CD14-positive monocyte (primary cell): ENCODE results near the gene R3HDM4. TPM values are rescaled to one million over a fixed set of nuclear protein-coding genes. Genes with fewer than 3 reads are reported as not detected.
A peak's percentile ranks its signal among the peaks of the same experiment; 100 is the strongest.

Experiments
- DNase-seq, 3 donors: peaks; one replicate each; pipeline ENCODE4 v3.0.0-alpha.2; 2011 to 2022
- H2AFZ ChIP-seq: 2 replicates; pipeline ENCODE4 v1.6.0; 2012; ENCODE audit warnings: mild to moderate bottlenecking, low read depth, low read length, inconsistent platforms; ENCODE audit not compliant: insufficient read depth, poor library complexity, severe bottlenecking
- H3K27ac ChIP-seq, 2 donors: 1 replicate in 1 of 2; 2 replicates in 1 of 2; pipeline ENCODE4 v1.5.1; 2012 to 2013; ENCODE audit warnings: low read length in 2 of 2, control low read depth in 1 of 2, inconsistent platforms in 1 of 2, low read depth in 1 of 2, mild to moderate bottlenecking in 1 of 2
- H3K27me3 ChIP-seq, 2 donors: one replicate each; pipeline versions ENCODE4 v1.6.0 to v1.6.1; 2011 to 2013; ENCODE audit warnings: low read length in 2 of 2; ENCODE audit not compliant: control insufficient read depth in 2 of 2, insufficient read depth in 2 of 2
- H3K36me3 ChIP-seq, 2 donors: replicated peaks in 1 of 2; 1 replicate in 1 of 2; 2 replicates in 1 of 2; pipeline versions ENCODE4 v1.5.1 to v1.6.1; 2012 to 2013; ENCODE audit warnings: low read length in 2 of 2, control low read depth in 1 of 2, inconsistent platforms in 1 of 2, mild to moderate bottlenecking in 1 of 2; ENCODE audit not compliant: insufficient read depth in 2 of 2, control insufficient read depth in 1 of 2
- H3K4me1 ChIP-seq, 2 donors: 1 replicate in 1 of 2; 2 replicates in 1 of 2; pipeline versions ENCODE4 v1.5.1 to v1.6.1; 2012 to 2013; ENCODE audit warnings: low read length in 2 of 2, control low read depth in 1 of 2, inconsistent platforms in 1 of 2, mild to moderate bottlenecking in 1 of 2, moderate library complexity in 1 of 2; ENCODE audit not compliant: insufficient read depth in 2 of 2, control insufficient read depth in 1 of 2
- H3K4me2 ChIP-seq: replicated peaks from 2 replicates; pipeline ENCODE3; 2012; ENCODE audit warnings: low read length, moderate library complexity, mild to moderate bottlenecking; ENCODE audit not compliant: poor library complexity, severe bottlenecking; ENCODE audit errors: extremely low read depth
- H3K4me3 ChIP-seq, 3 experiments: fragments of 200-600 bp in 1 of 3; sonication (generic) in 1 of 3; replicated peaks in 1 of 3; 1 replicate in 2 of 3; 2 replicates in 1 of 3; pipeline ENCODE4 v1.5.1; 2011 to 2013; ENCODE audit warnings: low read length in 3 of 3, mild to moderate bottlenecking in 3 of 3, control low read depth in 2 of 3, low read depth in 2 of 3, inconsistent platforms in 1 of 3, moderate library complexity in 1 of 3
- H3K79me2 ChIP-seq: 2 replicates; pipeline ENCODE4 v1.6.0; 2012; ENCODE audit warnings: mild to moderate bottlenecking, control low read depth, inconsistent platforms, low read length, moderate library complexity; ENCODE audit not compliant: insufficient read depth
- H3K9ac ChIP-seq: 2 replicates; pipeline ENCODE4 v1.6.0; 2017; ENCODE audit warnings: low read length, mild to moderate bottlenecking; ENCODE audit not compliant: insufficient read depth, poor library complexity, severe bottlenecking
- H3K9me3 ChIP-seq, 2 donors: replicated peaks in 1 of 2; 1 replicate in 1 of 2; 2 replicates in 1 of 2; pipeline versions ENCODE4 v1.5.1 to v1.6.1; 2012 to 2013; ENCODE audit warnings: low read length in 2 of 2, control low read depth in 1 of 2; ENCODE audit not compliant: control insufficient read depth in 1 of 2, insufficient read depth in 1 of 2
- H4K20me1 ChIP-seq: 2 replicates; pipeline ENCODE4 v1.6.0; 2012; ENCODE audit warnings: mild to moderate bottlenecking, low read length, control low read depth, moderate library complexity; ENCODE audit not compliant: insufficient read depth
- H3K27ac Mint-ChIP-seq, 7 donors: one replicate each; pipeline ENCODE4 v1.8.0; 2020; ENCODE audit warnings: mild to moderate bottlenecking in 7 of 7, mixed read lengths in 7 of 7, moderate library complexity in 6 of 7, inconsistent platforms in 2 of 7
- H3K27me3 Mint-ChIP-seq, 3 donors: one replicate each; pipeline ENCODE4 v1.8.0; 2021 to 2022; ENCODE audit warnings: low read depth in 3 of 3, mild to moderate bottlenecking in 3 of 3, mixed read lengths in 3 of 3, moderate library complexity in 3 of 3, inconsistent platforms in 1 of 3
- H3K36me3 Mint-ChIP-seq, 2 donors: one replicate each; pipeline ENCODE4 v1.8.0; 2020; ENCODE audit warnings: mixed read lengths in 2 of 2, inconsistent platforms in 1 of 2, mild to moderate bottlenecking in 1 of 2
- H3K4me1 Mint-ChIP-seq: one replicate; pipeline ENCODE4 v1.8.0; 2020; ENCODE audit warnings: mild to moderate bottlenecking, mixed read lengths
- H3K4me3 Mint-ChIP-seq, 2 donors: one replicate each; pipeline ENCODE4 v1.8.0; 2020; ENCODE audit warnings: mild to moderate bottlenecking in 2 of 2, mixed read lengths in 2 of 2, moderate library complexity in 1 of 2
- H3K9me3 Mint-ChIP-seq, 7 donors: one replicate each; pipeline ENCODE4 v1.8.0; 2020 to 2022; ENCODE audit warnings: mixed read lengths in 7 of 7, mild to moderate bottlenecking in 6 of 7, moderate library complexity in 6 of 7, inconsistent platforms in 2 of 7
- WGBS: methylation state at CpG from one replicate; pipeline ENCODE4 v1.1.5; 2013; ENCODE audit warnings: missing lambda C conversion rate; ENCODE audit not compliant: insufficient coverage; 5-methylcytosine and 5-hydroxymethylcytosine counted together
- intact Hi-C, 2 donors: fragments of 100-400 bp; cut with micrococcal nuclease; formaldehyde crosslinking; loops; one replicate each; pipeline versions ENCODE4 v1.15.0 to v1.15.1; 2023
- polyA plus RNA-seq, 3 donors: library from polyadenylated mRNA; depleted of rRNA in 1 of 3; unstranded in 2 of 3; stranded (reverse) in 1 of 3; fragments of 300-500 nt in 2 of 3; fragments of >200 nt in 1 of 3; fragmentation: Illumina TruSeq in 2 of 3; gene quantifications; 1 replicate in 2 of 3; 2 replicates in 1 of 3; pipeline ENCODE4 v1.2.3, GENCODE V29; 2012 to 2021
- TF ChIP-seq, protein P1 (sequence below): fragments of 200-600 bp; IDR thresholded peaks from one replicate; pipeline ENCODE4 v1.8.0; 2022; ENCODE audit warnings: antibody characterized with exemption, mild to moderate bottlenecking

Gene R3HDM4
- polyA plus RNA-seq, 3 donors: 70.8 to 99.9 (median 78.7) TPM

DNA sequence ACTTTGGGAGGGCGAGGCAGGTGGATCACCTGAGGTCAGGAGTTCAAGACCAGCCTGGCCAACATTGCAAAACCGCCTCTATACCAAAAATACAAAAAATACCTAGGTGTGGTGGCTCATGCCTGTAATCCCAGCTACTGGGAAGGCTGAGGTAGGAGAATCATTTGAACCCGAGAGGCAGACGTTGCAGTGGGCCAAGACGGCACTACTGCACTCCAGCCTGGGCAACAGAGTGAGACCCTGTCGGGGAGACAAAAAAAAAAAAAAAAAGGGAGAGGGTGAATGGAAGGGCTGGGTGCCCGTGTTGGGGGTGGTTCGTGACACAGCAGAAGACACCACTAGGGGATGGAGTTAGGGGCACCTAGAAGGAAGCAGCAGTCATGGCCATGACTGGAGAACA lies 42.7 kb downstream of the R3HDM4 start:
- intact Hi-C loops: no loop called here
- Histone ChIP-seq H3K4me1 (peaks cover 8 to 10% of the 10 kb centered on the region in 2 donors), H4K20me1 (peaks cover 49% of the 10 kb centered on the region), H3K27ac (no peak overlapping the region), H3K9ac (no peak overlapping the region), H3K4me2 (no peak overlapping the region), H3K27me3 (peaks cover 0 to 11% of the 10 kb centered on the region in 2 donors), H3K79me2 (no peaks in the 10 kb centered on the region), H2AFZ (no peak overlapping the region), H3K36me3 (peaks cover 10 to 23% of the 10 kb centered on the region in 2 donors), H3K4me3 (no peak overlapping the region), H3K9me3 (no peaks in the 10 kb centered on the region)
- TF ChIP-seq, protein P1, sequence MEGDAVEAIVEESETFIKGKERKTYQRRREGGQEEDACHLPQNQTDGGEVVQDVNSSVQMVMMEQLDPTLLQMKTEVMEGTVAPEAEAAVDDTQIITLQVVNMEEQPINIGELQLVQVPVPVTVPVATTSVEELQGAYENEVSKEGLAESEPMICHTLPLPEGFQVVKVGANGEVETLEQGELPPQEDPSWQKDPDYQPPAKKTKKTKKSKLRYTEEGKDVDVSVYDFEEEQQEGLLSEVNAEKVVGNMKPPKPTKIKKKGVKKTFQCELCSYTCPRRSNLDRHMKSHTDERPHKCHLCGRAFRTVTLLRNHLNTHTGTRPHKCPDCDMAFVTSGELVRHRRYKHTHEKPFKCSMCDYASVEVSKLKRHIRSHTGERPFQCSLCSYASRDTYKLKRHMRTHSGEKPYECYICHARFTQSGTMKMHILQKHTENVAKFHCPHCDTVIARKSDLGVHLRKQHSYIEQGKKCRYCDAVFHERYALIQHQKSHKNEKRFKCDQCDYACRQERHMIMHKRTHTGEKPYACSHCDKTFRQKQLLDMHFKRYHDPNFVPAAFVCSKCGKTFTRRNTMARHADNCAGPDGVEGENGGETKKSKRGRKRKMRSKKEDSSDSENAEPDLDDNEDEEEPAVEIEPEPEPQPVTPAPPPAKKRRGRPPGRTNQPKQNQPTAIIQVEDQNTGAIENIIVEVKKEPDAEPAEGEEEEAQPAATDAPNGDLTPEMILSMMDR: no peak
- Mint-ChIP-seq H3K9me3 (no peaks in the 10 kb centered on the region), H3K27ac (peak overlapping the region in 2 of 7 donors; percentile 23 to 75), H3K4me1 (peaks cover 6% of the 10 kb centered on the region), H3K36me3 (peaks cover 31 to 52% of the 10 kb centered on the region in 2 donors), H3K27me3 (peaks cover 0 to 5% (median 2%) of the 10 kb centered on the region in 3 donors), H3K4me3 (no peak overlapping the region)
- 96% methylated on average over 5 of the region's 8 CpGs for WGBS
- no peak for DNase-seq

DNA sequence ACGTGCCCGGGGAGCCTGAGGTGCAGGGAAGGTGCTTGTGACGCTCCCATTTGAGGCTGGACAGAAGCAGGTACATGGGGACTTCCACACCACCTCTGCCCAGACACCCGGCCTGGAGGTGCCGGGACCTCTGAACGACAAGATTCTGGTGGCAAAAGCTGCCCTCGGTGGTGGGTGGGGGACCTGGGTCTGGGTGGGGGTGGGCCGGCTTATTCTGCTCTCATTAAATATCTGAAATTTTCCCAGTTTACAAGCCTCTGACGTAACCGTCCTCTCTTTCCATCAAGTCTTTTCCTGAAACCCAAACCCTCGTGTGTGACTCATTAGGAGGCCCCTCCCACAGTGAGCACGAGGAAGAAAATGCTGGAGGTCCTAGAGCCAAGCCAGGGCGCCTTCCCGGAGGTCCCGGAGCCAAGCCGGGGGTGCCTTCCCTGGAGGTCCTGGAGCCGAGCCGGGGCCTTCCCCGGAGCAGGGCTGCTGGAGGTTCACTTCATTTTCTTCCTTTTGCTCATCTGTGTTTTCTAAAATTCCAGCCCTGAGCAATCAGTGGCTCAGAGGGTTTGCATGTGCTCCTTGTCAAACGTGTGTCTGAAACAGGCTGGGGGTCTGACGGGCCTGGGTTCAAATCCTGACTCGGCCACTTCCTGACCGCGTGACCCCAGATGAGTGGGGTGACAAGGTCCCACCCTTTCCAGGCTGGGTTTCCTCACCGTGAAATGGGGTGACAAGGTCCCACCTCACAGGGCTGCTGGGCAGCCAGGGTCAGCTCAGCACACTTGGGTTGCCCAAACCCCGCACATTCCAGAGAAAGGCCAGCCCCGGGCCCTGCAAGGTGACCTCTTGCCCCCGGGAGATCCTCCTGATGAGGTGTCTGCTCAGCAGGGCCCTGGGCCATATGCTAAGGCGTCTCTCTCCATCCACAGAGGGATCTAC lies 43.5 kb downstream of the R3HDM4 start:
- H3K4me2 ChIP-seq: no peak overlapping the region
- 72% methylated on average over 20 of the region's 29 CpGs for WGBS
- peaks cover 10 to 20% of the 10 kb centered on the region in 2 donors for H3K36me3 ChIP-seq
- peaks cover 0 to 11% of the 10 kb centered on the region in 2 donors for H3K27me3 ChIP-seq
- H3K27ac Mint-ChIP-seq: peak overlapping the region in 1 of 7 donors; percentile 23
- peaks cover 0 to 5% (median 2%) of the 10 kb centered on the region in 3 donors for H3K27me3 Mint-ChIP-seq
- TF ChIP-seq, protein P1: no peak
- H3K4me1 ChIP-seq: peaks cover 8 to 10% of the 10 kb centered on the region in 2 donors
- H3K4me3 Mint-ChIP-seq: no peak overlapping the region
- no peaks in the 10 kb centered on the region for H3K9me3 Mint-ChIP-seq
- H2AFZ ChIP-seq: no peak overlapping the region
- H4K20me1 ChIP-seq: peaks cover 56% of the 10 kb centered on the region
- peaks cover 6% of the 10 kb centered on the region for H3K4me1 Mint-ChIP-seq
- peak in 1 of 3 donors; percentile 48 for DNase-seq
- no peaks in the 10 kb centered on the region for H3K9me3 ChIP-seq
- H3K9ac ChIP-seq: no peak overlapping the region
- intact Hi-C loops: loop anchor here in 1 of 2 donors (10.0 kb wide), 1 partner anchor 375 kb away; the partner anchor contains the start of genes ATP5F1D and MIDN
- H3K36me3 Mint-ChIP-seq: peaks cover 29 to 50% of the 10 kb centered on the region in 2 donors
- no peak overlapping the region for H3K4me3 ChIP-seq
- no peak overlapping the region for H3K27ac ChIP-seq
- H3K79me2 ChIP-seq: no peaks in the 10 kb centered on the region
